ENCODE results near the gene LNX1.
"Not testable (repeated sequence)": the region's sequence is repeated elsewhere in the genome, so short reads cannot be mapped to it uniquely, and the experiment has no call there.

The LNX1 gene

GRCh38 chr4:53444954-53445353 lies 146.3 kb downstream of the LNX1 start:
- no peak for DNase-seq

- no peak for DNase-seq
Measured at GRCh38 chr4:53441564-53441963, 149.7 kb downstream of the LNX1 start.

- DNase-seq: no peak
Measured at GRCh38 chr4:53436251-53436650, 155.0 kb downstream of the LNX1 start.

- no peak for DNase-seq
Measured at GRCh38 chr4:53432528-53433424, 158.5 kb downstream of the LNX1 start.

GRCh38 chr4:53431052-53431451 lies 160.2 kb downstream of the LNX1 start:
- DNase-seq: no peak

- DNase-seq: no peak
Measured at GRCh38 chr4:53427366-53427765, 163.9 kb downstream of the LNX1 start.

GRCh38 chr4:53424280-53424679 lies 167.0 kb downstream of the LNX1 start:
- DNase-seq: no peak

- no peak for DNase-seq
Measured at GRCh38 chr4:53422367-53422766, 168.9 kb downstream of the LNX1 start.

GRCh38 chr4:53421791-53422190 lies 169.5 kb downstream of the LNX1 start:
- no peak for DNase-seq

GRCh38 chr4:53419208-53419607 lies 172.1 kb downstream of the LNX1 start:
- no peak for DNase-seq

- DNase-seq: not testable (repeated sequence)
Measured at GRCh38 chr4:53409479-53409878, 181.8 kb downstream of the LNX1 start.
